ENCODE results near the gene NFKB2.

The NFKB2 gene

DNA sequence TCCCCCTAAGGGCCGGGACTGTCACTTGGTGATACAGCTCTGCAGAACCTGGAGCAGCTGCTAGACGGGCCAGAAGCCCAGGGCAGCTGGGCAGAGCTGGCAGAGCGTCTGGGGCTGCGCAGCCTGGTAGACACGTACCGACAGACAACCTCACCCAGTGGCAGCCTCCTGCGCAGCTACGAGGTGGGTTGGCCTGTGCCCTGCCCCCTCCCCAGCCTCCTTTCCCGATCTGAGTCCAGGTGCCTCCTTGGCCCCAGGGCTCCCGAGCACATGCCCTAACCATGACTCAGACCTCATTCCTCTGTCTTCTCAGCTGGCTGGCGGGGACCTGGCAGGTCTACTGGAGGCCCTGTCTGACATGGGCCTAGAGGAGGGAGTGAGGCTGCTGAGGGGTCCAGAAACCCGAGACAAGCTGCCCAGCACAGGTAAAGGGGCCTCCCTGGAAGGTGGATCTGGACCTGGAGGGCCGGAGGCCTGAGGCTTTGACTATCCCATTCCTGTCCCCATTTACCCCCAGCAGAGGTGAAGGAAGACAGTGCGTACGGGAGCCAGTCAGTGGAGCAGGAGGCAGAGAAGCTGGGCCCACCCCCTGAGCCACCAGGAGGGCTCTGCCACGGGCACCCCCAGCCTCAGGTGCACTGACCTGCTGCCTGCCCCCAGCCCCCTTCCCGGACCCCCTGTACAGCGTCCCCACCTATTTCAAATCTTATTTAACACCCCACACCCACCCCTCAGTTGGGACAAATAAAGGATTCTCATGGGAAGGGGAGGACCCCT is 6.4 kb downstream of the NFKB2 start:
- H3K27me3 ChIP-seq (ENCODE audit: insufficient read depth, poor library complexity, severe bottlenecking) = no peaks in the 10 kb centered on the region
- TF ChIP-seq POLR2AphosphoS5 (IDR thresholded peaks at IDR 0.05; ENCODE audit: low read depth) (no peak), SPI1 (IDR thresholded peaks at IDR 0.05; ENCODE audit: borderline replicate concordance, low read depth) (no peak), GABPA (IDR thresholded peaks at IDR 0.05; ENCODE audit: low read depth) (no peak)
- TF ChIP-seq, protein P1, sequence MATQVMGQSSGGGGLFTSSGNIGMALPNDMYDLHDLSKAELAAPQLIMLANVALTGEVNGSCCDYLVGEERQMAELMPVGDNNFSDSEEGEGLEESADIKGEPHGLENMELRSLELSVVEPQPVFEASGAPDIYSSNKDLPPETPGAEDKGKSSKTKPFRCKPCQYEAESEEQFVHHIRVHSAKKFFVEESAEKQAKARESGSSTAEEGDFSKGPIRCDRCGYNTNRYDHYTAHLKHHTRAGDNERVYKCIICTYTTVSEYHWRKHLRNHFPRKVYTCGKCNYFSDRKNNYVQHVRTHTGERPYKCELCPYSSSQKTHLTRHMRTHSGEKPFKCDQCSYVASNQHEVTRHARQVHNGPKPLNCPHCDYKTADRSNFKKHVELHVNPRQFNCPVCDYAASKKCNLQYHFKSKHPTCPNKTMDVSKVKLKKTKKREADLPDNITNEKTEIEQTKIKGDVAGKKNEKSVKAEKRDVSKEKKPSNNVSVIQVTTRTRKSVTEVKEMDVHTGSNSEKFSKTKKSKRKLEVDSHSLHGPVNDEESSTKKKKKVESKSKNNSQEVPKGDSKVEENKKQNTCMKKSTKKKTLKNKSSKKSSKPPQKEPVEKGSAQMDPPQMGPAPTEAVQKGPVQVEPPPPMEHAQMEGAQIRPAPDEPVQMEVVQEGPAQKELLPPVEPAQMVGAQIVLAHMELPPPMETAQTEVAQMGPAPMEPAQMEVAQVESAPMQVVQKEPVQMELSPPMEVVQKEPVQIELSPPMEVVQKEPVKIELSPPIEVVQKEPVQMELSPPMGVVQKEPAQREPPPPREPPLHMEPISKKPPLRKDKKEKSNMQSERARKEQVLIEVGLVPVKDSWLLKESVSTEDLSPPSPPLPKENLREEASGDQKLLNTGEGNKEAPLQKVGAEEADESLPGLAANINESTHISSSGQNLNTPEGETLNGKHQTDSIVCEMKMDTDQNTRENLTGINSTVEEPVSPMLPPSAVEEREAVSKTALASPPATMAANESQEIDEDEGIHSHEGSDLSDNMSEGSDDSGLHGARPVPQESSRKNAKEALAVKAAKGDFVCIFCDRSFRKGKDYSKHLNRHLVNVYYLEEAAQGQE (IDR thresholded peaks at IDR 0.05; ENCODE audit: insufficient replicate concordance, low read depth) = no peak
- TF ChIP-seq, protein P2, sequence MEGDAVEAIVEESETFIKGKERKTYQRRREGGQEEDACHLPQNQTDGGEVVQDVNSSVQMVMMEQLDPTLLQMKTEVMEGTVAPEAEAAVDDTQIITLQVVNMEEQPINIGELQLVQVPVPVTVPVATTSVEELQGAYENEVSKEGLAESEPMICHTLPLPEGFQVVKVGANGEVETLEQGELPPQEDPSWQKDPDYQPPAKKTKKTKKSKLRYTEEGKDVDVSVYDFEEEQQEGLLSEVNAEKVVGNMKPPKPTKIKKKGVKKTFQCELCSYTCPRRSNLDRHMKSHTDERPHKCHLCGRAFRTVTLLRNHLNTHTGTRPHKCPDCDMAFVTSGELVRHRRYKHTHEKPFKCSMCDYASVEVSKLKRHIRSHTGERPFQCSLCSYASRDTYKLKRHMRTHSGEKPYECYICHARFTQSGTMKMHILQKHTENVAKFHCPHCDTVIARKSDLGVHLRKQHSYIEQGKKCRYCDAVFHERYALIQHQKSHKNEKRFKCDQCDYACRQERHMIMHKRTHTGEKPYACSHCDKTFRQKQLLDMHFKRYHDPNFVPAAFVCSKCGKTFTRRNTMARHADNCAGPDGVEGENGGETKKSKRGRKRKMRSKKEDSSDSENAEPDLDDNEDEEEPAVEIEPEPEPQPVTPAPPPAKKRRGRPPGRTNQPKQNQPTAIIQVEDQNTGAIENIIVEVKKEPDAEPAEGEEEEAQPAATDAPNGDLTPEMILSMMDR (IDR thresholded peaks at IDR 0.05; ENCODE audit: insufficient read depth, low read length) = no peak
- H3K4me3 ChIP-seq (replicated peaks; ENCODE audit: insufficient read depth, low read length) = no peak overlapping the region
- H3K27ac ChIP-seq (replicated peaks) = no peak overlapping the region
- no peak for DNase-seq (ENCODE audit: low read depth in 1 of 2, low spot score in 1 of 2)

DNA sequence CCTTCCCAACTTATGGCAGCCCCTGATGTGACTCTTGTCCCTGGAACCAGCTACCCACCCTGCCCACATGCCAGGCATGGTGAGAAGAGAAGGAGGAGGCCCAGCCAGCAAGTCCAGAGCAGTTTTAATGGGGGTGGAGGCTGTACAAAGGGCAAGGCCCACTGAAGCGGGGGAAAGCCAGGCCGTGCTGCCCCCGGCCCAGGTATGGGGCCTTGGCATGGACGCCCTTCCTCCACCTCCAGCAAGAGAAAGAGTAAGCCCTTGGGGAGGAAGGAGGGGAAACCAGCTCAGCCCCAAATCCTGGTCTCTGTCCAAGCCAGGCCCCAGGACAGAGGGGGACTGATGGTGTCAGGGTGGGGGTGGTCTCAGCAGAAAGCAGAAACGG is 7.0 kb downstream of the NFKB2 start:
- Histone ChIP-seq H3K27ac (replicated peaks) (no peak overlapping the region), H3K4me3 (replicated peaks; ENCODE audit: insufficient read depth, low read length) (no peak overlapping the region), H3K27me3 (ENCODE audit: insufficient read depth, poor library complexity, severe bottlenecking) (peaks cover 4% of the 10 kb centered on the region)
- no peak for DNase-seq (ENCODE audit: low read depth in 1 of 2, low spot score in 1 of 2)
- TF ChIP-seq SPI1 (IDR thresholded peaks at IDR 0.05; ENCODE audit: borderline replicate concordance, low read depth) (no peak), GABPA (IDR thresholded peaks at IDR 0.05; ENCODE audit: low read depth) (no peak), POLR2AphosphoS5 (IDR thresholded peaks at IDR 0.05; ENCODE audit: low read depth) (no peak)
- TF ChIP-seq, protein P1 (IDR thresholded peaks at IDR 0.05; ENCODE audit: insufficient replicate concordance, low read depth) = no peak
- TF ChIP-seq, protein P2 (IDR thresholded peaks at IDR 0.05; ENCODE audit: insufficient read depth, low read length) = no peak

DNA sequence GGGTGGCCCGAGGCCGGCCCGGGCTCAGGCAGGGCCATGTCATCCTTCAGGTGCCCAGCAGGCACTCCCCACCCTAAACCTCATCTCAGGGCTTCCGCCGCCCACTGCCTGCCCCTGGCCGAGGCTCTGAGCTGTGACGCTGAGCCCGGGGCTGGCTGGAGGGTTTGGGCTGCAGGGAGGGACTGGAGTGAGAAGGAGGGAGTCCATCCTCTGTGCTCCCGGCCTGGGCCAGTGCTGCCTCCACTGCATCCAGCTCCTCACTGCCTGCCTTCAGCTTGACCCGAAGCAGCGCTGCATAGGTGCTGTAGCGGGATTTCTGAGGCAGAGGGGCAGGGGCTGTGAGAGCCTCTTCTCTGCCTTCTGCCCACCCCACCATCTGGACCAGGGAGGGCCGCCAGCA is 7.6 kb downstream of the NFKB2 start:
- TF ChIP-seq SPI1 (IDR thresholded peaks at IDR 0.05; ENCODE audit: borderline replicate concordance, low read depth) (no peak), POLR2AphosphoS5 (IDR thresholded peaks at IDR 0.05; ENCODE audit: low read depth) (no peak), GABPA (IDR thresholded peaks at IDR 0.05; ENCODE audit: low read depth) (no peak)
- TF ChIP-seq, protein P2 (IDR thresholded peaks at IDR 0.05; ENCODE audit: insufficient read depth, low read length) = no peak
- TF ChIP-seq, protein P1 (IDR thresholded peaks at IDR 0.05; ENCODE audit: insufficient replicate concordance, low read depth) = no peak
- no peak for DNase-seq (ENCODE audit: low read depth in 1 of 2, low spot score in 1 of 2)

More for the DNA sequence above, 7.6 kb downstream of the NFKB2 start:
- H3K27ac ChIP-seq (replicated peaks) = no peak overlapping the region
- no peak overlapping the region for H3K4me3 ChIP-seq (replicated peaks; ENCODE audit: insufficient read depth, low read length)
- peaks cover 10% of the 10 kb centered on the region for H3K27me3 ChIP-seq (ENCODE audit: insufficient read depth, poor library complexity, severe bottlenecking)

All from HL-60 (cell line).